KMS-11 (cell line): ENCODE results near the gene MIXL1.
A peak's percentile ranks its signal among the peaks of the same experiment; 100 is the strongest.
"Not testable (repeated sequence)": the region's sequence is repeated elsewhere in the genome, so short reads cannot be mapped to it uniquely, and the experiment has no call there.

Experiments
- H2AFZ ChIP-seq: fragments of 200-600 bp; sonication (generic); 2 replicates; pipeline ENCODE4 v1.6.1; 2016; ENCODE audit warnings: antibody characterized with exemption, mixed run types, low read depth
- H3K27ac ChIP-seq: fragments of 200-600 bp; sonication (generic); 2 replicates; pipeline ENCODE4 v1.6.1; 2016; ENCODE audit warnings: mild to moderate bottlenecking, mixed run types
- H3K27me3 ChIP-seq: fragments of 200-600 bp; sonication (generic); 2 replicates; pipeline ENCODE4 v1.6.1; 2017; ENCODE audit warnings: mild to moderate bottlenecking, low read depth, mixed run types, moderate library complexity; ENCODE audit not compliant: insufficient read depth
- H3K36me3 ChIP-seq: fragments of 200-600 bp; sonication (generic); 2 replicates; pipeline ENCODE4 v1.6.1; 2017; ENCODE audit warnings: mild to moderate bottlenecking, mixed run types; ENCODE audit not compliant: insufficient read depth
- H3K4me1 ChIP-seq: fragments of 200-600 bp; sonication (generic); 2 replicates; pipeline ENCODE4 v1.6.1; 2016; ENCODE audit warnings: mild to moderate bottlenecking, low read depth, mixed run types; ENCODE audit not compliant: poor library complexity, severe bottlenecking
- H3K4me2 ChIP-seq: fragments of 200-600 bp; sonication (generic); 2 replicates; pipeline ENCODE4 v1.7.0; 2016; ENCODE audit warnings: mild to moderate bottlenecking, mixed run types
- H3K4me3 ChIP-seq: fragments of 200-600 bp; sonication (generic); IDR thresholded peaks from 2 replicates; pipeline ENCODE4 v1.6.1; 2017; ENCODE audit warnings: low read depth, low read length, mixed read lengths; ENCODE audit not compliant: insufficient read depth
- H3K79me2 ChIP-seq: fragments of 200-600 bp; sonication (generic); 2 replicates; pipeline ENCODE4 v1.6.1; 2016; ENCODE audit warnings: low read depth, mixed run types; ENCODE audit not compliant: insufficient read depth
- H3K9ac ChIP-seq: fragments of 200-600 bp; sonication (generic); 2 replicates; pipeline ENCODE4 v1.6.1; 2016; ENCODE audit warnings: mild to moderate bottlenecking, mixed run types
- H4K20me1 ChIP-seq: fragments of 200-600 bp; sonication (generic); 2 replicates; pipeline ENCODE4 v1.6.1; 2016; ENCODE audit warnings: mild to moderate bottlenecking, mixed run types; ENCODE audit not compliant: insufficient read depth
- TF ChIP-seq, protein P1 (sequence below): fragments of 200-600 bp; sonication (generic); conservative IDR thresholded peaks from 2 replicates; pipeline ENCODE4 v1.6.1; 2017; ENCODE audit warnings: low read depth, mild to moderate bottlenecking, antibody characterized with exemption, low read length, moderate library complexity, mixed read lengths

Gene MIXL1

DNA sequence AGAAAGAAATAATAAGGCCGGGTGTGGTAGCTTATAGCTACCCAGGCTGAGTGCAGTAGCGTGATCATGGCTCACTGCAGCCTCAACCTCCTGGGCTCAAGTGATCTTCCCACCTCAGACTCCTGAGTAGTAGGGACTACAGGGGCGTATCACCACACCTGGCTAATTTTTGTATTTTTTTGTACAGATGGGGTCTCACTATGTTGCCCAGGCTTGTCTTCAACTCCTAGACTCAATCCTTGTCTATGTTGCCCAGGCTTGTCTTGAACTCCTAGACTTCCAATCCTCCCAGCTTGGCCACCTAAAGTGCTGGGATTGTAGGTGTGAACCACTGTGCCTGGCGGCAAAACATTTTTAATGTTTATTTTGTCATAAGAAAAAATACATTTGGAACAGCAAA, 30.5 kb downstream of the MIXL1 start:
- Histone ChIP-seq H3K27me3 (no peaks in the 10 kb centered on the region), H3K27ac (no peak overlapping the region), H3K36me3 (no peaks in the 10 kb centered on the region), H3K4me3 (no peak overlapping the region), H3K4me1 (peaks cover 3% of the 10 kb centered on the region), H3K79me2 (no peaks in the 10 kb centered on the region), H3K9ac (no peak overlapping the region), H2AFZ (no peak overlapping the region), H4K20me1 (no peaks in the 10 kb centered on the region), H3K4me2 (no peak overlapping the region)
- TF ChIP-seq, protein P1, sequence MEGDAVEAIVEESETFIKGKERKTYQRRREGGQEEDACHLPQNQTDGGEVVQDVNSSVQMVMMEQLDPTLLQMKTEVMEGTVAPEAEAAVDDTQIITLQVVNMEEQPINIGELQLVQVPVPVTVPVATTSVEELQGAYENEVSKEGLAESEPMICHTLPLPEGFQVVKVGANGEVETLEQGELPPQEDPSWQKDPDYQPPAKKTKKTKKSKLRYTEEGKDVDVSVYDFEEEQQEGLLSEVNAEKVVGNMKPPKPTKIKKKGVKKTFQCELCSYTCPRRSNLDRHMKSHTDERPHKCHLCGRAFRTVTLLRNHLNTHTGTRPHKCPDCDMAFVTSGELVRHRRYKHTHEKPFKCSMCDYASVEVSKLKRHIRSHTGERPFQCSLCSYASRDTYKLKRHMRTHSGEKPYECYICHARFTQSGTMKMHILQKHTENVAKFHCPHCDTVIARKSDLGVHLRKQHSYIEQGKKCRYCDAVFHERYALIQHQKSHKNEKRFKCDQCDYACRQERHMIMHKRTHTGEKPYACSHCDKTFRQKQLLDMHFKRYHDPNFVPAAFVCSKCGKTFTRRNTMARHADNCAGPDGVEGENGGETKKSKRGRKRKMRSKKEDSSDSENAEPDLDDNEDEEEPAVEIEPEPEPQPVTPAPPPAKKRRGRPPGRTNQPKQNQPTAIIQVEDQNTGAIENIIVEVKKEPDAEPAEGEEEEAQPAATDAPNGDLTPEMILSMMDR: no peak

DNA sequence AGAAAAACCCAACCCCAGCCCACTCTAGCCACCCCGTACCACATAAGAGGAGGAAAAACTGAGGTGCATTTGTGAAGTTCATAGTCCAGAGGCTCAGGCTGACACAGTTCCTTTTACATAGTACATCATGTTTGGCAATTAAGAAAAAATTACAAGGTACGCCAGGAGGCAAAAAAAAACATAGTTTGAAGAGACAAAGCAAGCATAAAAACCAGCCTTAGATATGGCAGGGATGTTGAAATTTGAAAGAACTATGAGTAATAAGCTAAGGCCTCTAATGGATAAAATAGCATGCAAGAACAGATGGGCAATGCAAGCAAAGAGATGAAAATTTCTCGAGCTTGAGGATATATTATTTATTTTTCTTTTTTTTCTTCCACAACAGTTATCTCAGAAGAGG, 31.9 kb downstream of the MIXL1 start:
- Histone ChIP-seq H3K9ac (no peak overlapping the region), H3K79me2 (no peaks in the 10 kb centered on the region), H4K20me1 (no peaks in the 10 kb centered on the region)

DNA sequence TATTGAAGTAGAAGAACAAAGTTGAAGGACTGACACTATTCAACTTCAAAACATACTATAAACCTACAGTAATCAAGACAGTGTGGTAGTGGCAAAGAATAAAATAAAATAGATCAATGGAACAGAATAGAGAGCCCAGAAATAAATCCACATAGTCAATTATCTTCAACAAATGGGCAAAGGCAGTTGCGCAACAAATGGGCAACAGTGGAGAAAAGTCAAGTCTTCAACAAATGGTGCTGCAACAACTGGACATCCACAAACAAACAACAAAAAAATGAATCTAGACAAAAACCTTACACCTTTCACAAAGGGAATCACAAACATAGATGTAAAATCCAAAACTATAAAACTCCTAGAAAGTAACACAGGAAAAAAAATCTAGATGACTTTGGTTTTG, 38.4 kb downstream of the MIXL1 start:
- H3K27me3 ChIP-seq: no peaks in the 10 kb centered on the region
- H4K20me1 ChIP-seq: no peaks in the 10 kb centered on the region
- no peaks in the 10 kb centered on the region for H3K4me1 ChIP-seq
- no peaks in the 10 kb centered on the region for H3K79me2 ChIP-seq
- H3K36me3 ChIP-seq: no peaks in the 10 kb centered on the region; the same call in 1 of the 2 replicates
- H3K4me3 ChIP-seq: no peak overlapping the region
- no peak overlapping the region for H3K27ac ChIP-seq
- no peak overlapping the region for H2AFZ ChIP-seq
- H3K4me2 ChIP-seq: no peak overlapping the region
- TF ChIP-seq, protein P1: no peak
- no peak overlapping the region for H3K9ac ChIP-seq

More for the DNA sequence above, 31.9 kb downstream of the MIXL1 start:
- Histone ChIP-seq H3K36me3 (no peaks in the 10 kb centered on the region), H3K4me3 (no peak overlapping the region), H3K27me3 (no peaks in the 10 kb centered on the region), H2AFZ (no peak overlapping the region), H3K4me1 (no peaks in the 10 kb centered on the region), H3K4me2 (no peak overlapping the region), H3K27ac (no peak overlapping the region)
- TF ChIP-seq, protein P1: no peak

DNA sequence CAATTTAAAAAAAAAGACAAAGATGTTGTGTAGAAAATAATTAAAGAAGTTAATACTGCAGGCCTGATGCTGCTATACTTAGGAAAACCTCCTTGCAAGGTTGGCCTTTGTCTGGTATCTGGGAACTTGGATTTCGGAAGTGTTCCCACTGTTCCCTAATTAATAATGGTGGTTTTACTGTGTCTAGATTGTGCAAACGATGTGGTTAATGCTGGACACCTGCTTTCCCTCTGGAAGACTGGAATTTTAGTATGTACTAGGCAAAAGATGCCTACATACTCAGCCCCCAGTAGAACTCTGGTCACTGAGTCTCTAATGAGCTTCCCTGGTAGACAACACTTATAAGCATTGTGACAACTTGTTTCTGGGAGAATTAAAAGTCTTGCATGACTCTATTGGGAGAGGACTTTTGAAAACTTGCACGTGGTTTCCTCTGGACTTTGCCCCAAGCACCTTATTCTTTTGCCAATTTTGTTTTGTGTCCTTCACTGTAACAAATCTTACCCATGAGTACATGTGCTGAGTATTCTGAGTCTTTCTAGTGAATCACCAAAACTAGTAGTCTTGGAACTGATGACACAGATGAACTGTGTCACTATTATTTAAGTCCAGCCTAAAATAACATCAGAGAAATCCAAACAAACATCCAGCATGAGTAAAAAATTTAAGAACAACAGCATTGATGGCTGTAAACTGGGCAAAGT, 45.1 kb downstream of the MIXL1 start:
- TF ChIP-seq, protein P1: no peak

DNA sequence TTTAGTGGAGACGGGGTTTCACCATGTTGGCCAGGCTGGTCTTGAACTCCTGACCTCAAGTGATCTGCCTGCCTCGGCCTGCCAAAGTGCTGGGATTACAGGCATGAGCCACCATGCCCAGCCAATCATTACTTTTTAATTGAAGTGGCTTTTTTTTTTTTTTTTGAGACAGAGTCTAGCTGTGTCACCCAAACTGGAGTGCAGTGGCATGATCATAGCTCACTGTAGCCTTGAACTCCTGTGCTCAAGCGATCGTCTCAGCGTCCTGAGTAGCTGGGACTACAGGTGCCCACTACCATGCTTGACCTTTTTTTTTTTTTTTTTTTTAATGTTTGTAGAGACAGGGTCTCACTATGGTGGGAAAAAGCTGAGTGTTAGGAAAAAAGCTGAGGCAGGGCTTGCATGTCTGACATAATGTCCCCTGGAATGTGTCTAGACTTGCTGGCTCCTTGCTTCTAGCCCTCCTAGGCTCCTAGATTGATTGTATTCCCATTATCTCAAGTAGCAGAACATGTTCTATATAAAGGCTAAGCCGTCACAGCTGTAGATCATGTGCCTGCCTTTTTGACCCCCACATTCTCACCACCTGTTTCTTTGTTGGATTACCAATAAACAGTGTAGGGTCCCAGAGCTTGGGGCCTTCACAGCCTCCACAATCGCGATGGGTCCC, 48.9 kb downstream of the MIXL1 start:
- not testable (repeated sequence) for H2AFZ ChIP-seq, H3K9ac ChIP-seq, H3K4me2 ChIP-seq, H3K4me3 ChIP-seq, H3K27me3 ChIP-seq, H3K27ac ChIP-seq, H4K20me1 ChIP-seq, H3K36me3 ChIP-seq, H3K79me2 ChIP-seq
- peaks cover 11% of the 10 kb centered on the region for H3K4me1 ChIP-seq

More for the DNA sequence above, 45.1 kb downstream of the MIXL1 start:
- Histone ChIP-seq H3K27me3 (no peaks in the 10 kb centered on the region), H3K27ac (no peak overlapping the region), H3K9ac (no peak overlapping the region), H4K20me1 (no peaks in the 10 kb centered on the region), H3K4me3 (no peak overlapping the region), H3K4me2 (peak overlapping the region; percentile 1; the same call in 1 of the 2 replicates), H3K36me3 (no peaks in the 10 kb centered on the region), H3K79me2 (no peaks in the 10 kb centered on the region), H2AFZ (no peak overlapping the region), H3K4me1 (peaks cover 11% of the 10 kb centered on the region)
